A549 (cell line): ENCODE results near the gene CCDC85A. TPM values are rescaled to one million over a fixed set of nuclear protein-coding genes. Genes with fewer than 3 reads are reported as not detected.
A peak's percentile ranks its signal among the peaks of the same experiment; 100 is the strongest.

Experiments used
- ATAC-seq, 2 experiments: fragments of 200-7000 bp in 1 of 2; fragments of >200 bp in 1 of 2; cut with Nextera tagmentation in 1 of 2; cut with Tn5 transposase in 1 of 2; 3 replicates each; pipeline versions ENCODE4 v1.8.0 to v1.9.1; 2018 to 2020; ENCODE audit warnings: mild to moderate bottlenecking in 1 of 2, moderate library complexity in 1 of 2
- CTCF ChIA-PET: fragments of 300-600 bp; sonication (Branson Sonifier 250); formaldehyde crosslinking; extraction: SDS; loops from one replicate; lab custom pipeline; 2021; ENCODE audit warnings: antibody characterized with exemption, inconsistent platforms; lab: Yijun Ruan, JAX
- POLR2A ChIA-PET: fragments of 350-600 bp; formaldehyde crosslinking; extraction: SDS; loops from one replicate; lab custom pipeline; 2021; ENCODE audit warnings: antibody characterized with exemption, inconsistent platforms; lab: Yijun Ruan, JAX
- DNase-seq, 2 experiments: peaks; one replicate each; pipeline versions ENCODE4 v3.0.0 to v3.0.0-alpha.2; 2011 to 2016; ENCODE audit warnings: low read depth in 1 of 2, low spot score in 1 of 2
- FAIRE-seq: peaks from 2 replicates; lab custom pipeline; 2011; peaks lifted over from hg19 to GRCh38; lab: Jason Lieb, UNC
- H3K27ac ChIP-seq, 2 experiments: fragments of >200 bp; sonication (Bioruptor Twin); formaldehyde crosslinking; 3 replicates each; pipeline ENCODE4 v1.5.1; 2016 to 2017
- H3K4me1 ChIP-seq: fragments of >200 bp; sonication (Bioruptor Twin); formaldehyde crosslinking; 3 replicates; pipeline ENCODE4 v1.6.1; 2016
- H3K4me2 ChIP-seq: fragments of >200 bp; sonication (Bioruptor Twin); formaldehyde crosslinking; 3 replicates; pipeline ENCODE4 v1.6.1; 2016
- H3K4me3 ChIP-seq: fragments of >200 bp; sonication (Bioruptor Twin); formaldehyde crosslinking; 3 replicates; pipeline ENCODE4 v1.5.1; 2016
- H3K9me3 ChIP-seq: fragments of >200 bp; sonication (Bioruptor Twin); formaldehyde crosslinking; 3 replicates; pipeline ENCODE4 v1.6.1; 2016
- ATOH8 ChIP-seq: fragments of 250-450 bp; sonication (Bioruptor Pico); IDR thresholded peaks from 2 replicates; pipeline ENCODE4 v1.5.0; 2020; ENCODE audit warnings: low read depth, mild to moderate bottlenecking, moderate library complexity
- BHLHE40 ChIP-seq: IDR thresholded peaks from 2 replicates; pipeline ENCODE4 v1.6.1; 2012; ENCODE audit warnings: low read depth, low read length, inconsistent platforms
- CBX8 ChIP-seq: fragments of 200-600 bp; sonication (generic); IDR thresholded peaks from 2 replicates; pipeline ENCODE4 v1.6.1; 2016
- CTCF ChIP-seq: fragments of >200 bp; sonication (Bioruptor Twin); formaldehyde crosslinking; IDR thresholded peaks from 3 replicates; pipeline ENCODE4 v1.5.1; 2016
- ESRRA ChIP-seq: fragments of 150-350 bp; IDR thresholded peaks from 2 replicates; pipeline ENCODE4 v1.6.1; 2014; ENCODE audit warnings: mild to moderate bottlenecking, low read length, borderline replicate concordance
- FOSL2 ChIP-seq, 2 experiments: fragments of 450-650 bp in 1 of 2; fragments of >200 bp in 1 of 2; sonication (Bioruptor Twin) in 1 of 2; formaldehyde crosslinking; IDR thresholded peaks; 2 replicates each; pipeline versions ENCODE4 v1.5.0 to v1.6.1; 2016 to 2020; ENCODE audit warnings: mild to moderate bottlenecking in 1 of 2, moderate library complexity in 1 of 2
- HDAC2 ChIP-seq: fragments of 200-600 bp; sonication (generic); IDR thresholded peaks from 2 replicates; pipeline ENCODE4 v1.6.1; 2016
- HMGXB4 ChIP-seq: fragments of 250-450 bp; sonication (Bioruptor Pico); IDR thresholded peaks from 2 replicates; pipeline ENCODE4 v1.5.0; 2021; ENCODE audit warnings: mild to moderate bottlenecking, moderate library complexity, borderline replicate concordance
- HOXA7 ChIP-seq: fragments of 250-450 bp; sonication (Bioruptor Pico); IDR thresholded peaks from 2 replicates; pipeline ENCODE4 v1.5.0; 2020; ENCODE audit warnings: mild to moderate bottlenecking, moderate library complexity
- HOXB13 ChIP-seq: fragments of 250-450 bp; sonication (Bioruptor Pico); IDR thresholded peaks from 2 replicates; pipeline ENCODE4 v1.5.0; 2020; ENCODE audit warnings: low read depth, mild to moderate bottlenecking, moderate library complexity
- HOXB5 ChIP-seq: fragments of 250-450 bp; sonication (Bioruptor Pico); IDR thresholded peaks from 2 replicates; pipeline ENCODE4 v1.5.0; 2020; ENCODE audit warnings: mild to moderate bottlenecking, moderate library complexity
- MYC ChIP-seq: IDR thresholded peaks from 2 replicates; pipeline ENCODE4 v1.6.1; 2012; ENCODE audit warnings: mild to moderate bottlenecking, inconsistent platforms, low read length, improper control_type of control experiment, borderline replicate concordance
- POLR2A ChIP-seq: IDR thresholded peaks from 2 replicates; pipeline ENCODE4 v1.6.1; 2012; ENCODE audit warnings: mild to moderate bottlenecking, low read length
- RAD21 ChIP-seq, 2 experiments: fragments of >200 bp in 1 of 2; sonication (Bioruptor Twin) in 1 of 2; formaldehyde crosslinking in 1 of 2; IDR thresholded peaks in 1 of 2; conservative IDR thresholded peaks in 1 of 2; 2 replicates in 1 of 2; 3 replicates in 1 of 2; pipeline ENCODE4 v1.6.1; 2012 to 2018; ENCODE audit warnings: inconsistent platforms in 1 of 2
- RFX5 ChIP-seq: fragments of 450-650 bp; IDR thresholded peaks from 2 replicates; pipeline ENCODE4 v1.7.1; 2014; ENCODE audit warnings: antibody characterized with exemption, mild to moderate bottlenecking, moderate library complexity
- RNF2 ChIP-seq: fragments of 200-600 bp; sonication (generic); IDR thresholded peaks from 2 replicates; pipeline ENCODE4 v1.6.1; 2016; ENCODE audit warnings: low read depth, mild to moderate bottlenecking, antibody characterized with exemption, moderate library complexity, borderline replicate concordance
- SMC3 ChIP-seq: fragments of >200 bp; sonication (Bioruptor Twin); formaldehyde crosslinking; IDR thresholded peaks from 3 replicates; pipeline ENCODE4 v1.6.1; 2018; ENCODE audit warnings: inconsistent platforms
- SREBF2 ChIP-seq: fragments of 450-650 bp; IDR thresholded peaks from 2 replicates; pipeline ENCODE4 v1.6.1; 2014; ENCODE audit warnings: mild to moderate bottlenecking, moderate library complexity
- TP53 ChIP-seq: fragments of 250-450 bp; sonication (Bioruptor Pico); IDR thresholded peaks from 2 replicates; pipeline ENCODE4 v1.5.0; 2021; ENCODE audit warnings: mild to moderate bottlenecking, moderate library complexity
- WGBS: methylation state at CpG from one replicate; pipeline ENCODE4 v1.1.6; 2017; ENCODE audit errors: missing lambda C conversion rate; 5-methylcytosine and 5-hydroxymethylcytosine counted together
- polyA plus RNA-seq, 4 experiments: library from polyadenylated mRNA; depleted of rRNA in 3 of 4; stranded (reverse); fragments of >200 nt; fragmentation: RNase III in 1 of 4; extraction: RNeasy Plus Mini Kit Qiagen cat#74134 plus additional on column Dnase treatment in 1 of 4; gene quantifications; 2 replicates in 3 of 4; 3 replicates in 1 of 4; pipeline ENCODE4 v1.2.3, GENCODE V29; 2011 to 2017
- TF ChIP-seq, protein P1 (sequence below): fragments of 200-600 bp; sonication (generic); IDR thresholded peaks from 2 replicates; pipeline ENCODE4 v1.6.1; 2016; ENCODE audit warnings: antibody characterized with exemption, mild to moderate bottlenecking, moderate library complexity

The CCDC85A gene
- polyA plus RNA-seq, 2 of the 4 experiments (the other 2 are of a cell fraction): 0.05 to 0.30 TPM

- peak overlapping the region; percentile 93 for H3K4me2 ChIP-seq
- 2% methylated on average over 24 of the region's 24 CpGs for WGBS
- TF ChIP-seq CTCF (peak; percentile 30; the same call in 1 of the 3 replicates), HMGXB4 (CRISPR knock-in tag) (no peak)
- ChIA-PET POLR2A (interaction anchor here (0.6 kb wide), 1 partner anchor 486 kb away, joined by 5 read pairs; no protein-coding TSS in a partner anchor), CTCF (interaction anchor here (1.0 to 7.8 kb wide), 7 partner anchors 11 to 1331 kb away, joined by 3 to 88 read pairs (median 22); no protein-coding TSS in a partner anchor)
- DNase-seq (peak; percentile 31 to 33), FAIRE-seq (no peak), ATAC-seq (peak; percentile 58 to 72)
- peak overlapping the region; percentile 7 to 67; a peak in 3 of 6 replicates for H3K27ac ChIP-seq
- H3K4me1 ChIP-seq: no peaks in the 10 kb centered on the region
- H3K4me3 ChIP-seq: peak overlapping the region; percentile 58
- H3K9me3 ChIP-seq: no peaks in the 10 kb centered on the region
Observed at GRCh38 chr2:56185101-56185581, 1.4 kb downstream of the CCDC85A start.

GRCh38 chr2:56185582-56186046 is 1.8 kb downstream of the CCDC85A start:
- POLR2A ChIA-PET: interaction anchor here (0.6 kb wide), 1 partner anchor 485 kb away, joined by 5 read pairs; no protein-coding TSS in a partner anchor
- 13% methylated on average over 11 of the region's 11 CpGs for WGBS
- CTCF ChIA-PET: interaction anchor here (0.6 to 7.8 kb wide), 6 partner anchors 10 to 1330 kb away, joined by 3 to 88 read pairs (median 42); no protein-coding TSS in a partner anchor
- Histone ChIP-seq H3K27ac (peak overlapping the region; percentile 7 to 67; a peak in 3 of 6 replicates), H3K4me3 (peak overlapping the region; percentile 58), H3K9me3 (no peaks in the 10 kb centered on the region), H3K4me2 (peak overlapping the region; percentile 93), H3K4me1 (no peaks in the 10 kb centered on the region)
- TF ChIP-seq CBX8: peak; percentile 61; the same call in 1 of the 2 replicates
- TF ChIP-seq ESRRA: no peak
- TF ChIP-seq HOXA7 (CRISPR knock-in tag): no peak
- no peak for TF ChIP-seq HOXB5 (CRISPR knock-in tag)
- 0 out of 2 replicates have a peak, but pooled peaks have one; percentile 56 for TF ChIP-seq RNF2
- TF ChIP-seq, protein P1, sequence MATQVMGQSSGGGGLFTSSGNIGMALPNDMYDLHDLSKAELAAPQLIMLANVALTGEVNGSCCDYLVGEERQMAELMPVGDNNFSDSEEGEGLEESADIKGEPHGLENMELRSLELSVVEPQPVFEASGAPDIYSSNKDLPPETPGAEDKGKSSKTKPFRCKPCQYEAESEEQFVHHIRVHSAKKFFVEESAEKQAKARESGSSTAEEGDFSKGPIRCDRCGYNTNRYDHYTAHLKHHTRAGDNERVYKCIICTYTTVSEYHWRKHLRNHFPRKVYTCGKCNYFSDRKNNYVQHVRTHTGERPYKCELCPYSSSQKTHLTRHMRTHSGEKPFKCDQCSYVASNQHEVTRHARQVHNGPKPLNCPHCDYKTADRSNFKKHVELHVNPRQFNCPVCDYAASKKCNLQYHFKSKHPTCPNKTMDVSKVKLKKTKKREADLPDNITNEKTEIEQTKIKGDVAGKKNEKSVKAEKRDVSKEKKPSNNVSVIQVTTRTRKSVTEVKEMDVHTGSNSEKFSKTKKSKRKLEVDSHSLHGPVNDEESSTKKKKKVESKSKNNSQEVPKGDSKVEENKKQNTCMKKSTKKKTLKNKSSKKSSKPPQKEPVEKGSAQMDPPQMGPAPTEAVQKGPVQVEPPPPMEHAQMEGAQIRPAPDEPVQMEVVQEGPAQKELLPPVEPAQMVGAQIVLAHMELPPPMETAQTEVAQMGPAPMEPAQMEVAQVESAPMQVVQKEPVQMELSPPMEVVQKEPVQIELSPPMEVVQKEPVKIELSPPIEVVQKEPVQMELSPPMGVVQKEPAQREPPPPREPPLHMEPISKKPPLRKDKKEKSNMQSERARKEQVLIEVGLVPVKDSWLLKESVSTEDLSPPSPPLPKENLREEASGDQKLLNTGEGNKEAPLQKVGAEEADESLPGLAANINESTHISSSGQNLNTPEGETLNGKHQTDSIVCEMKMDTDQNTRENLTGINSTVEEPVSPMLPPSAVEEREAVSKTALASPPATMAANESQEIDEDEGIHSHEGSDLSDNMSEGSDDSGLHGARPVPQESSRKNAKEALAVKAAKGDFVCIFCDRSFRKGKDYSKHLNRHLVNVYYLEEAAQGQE: no peak
- DNase-seq (peak; percentile 49 to 56), ATAC-seq (peak; percentile 55 to 74), FAIRE-seq (no peak)

GRCh38 chr2:56191617-56192016 is 7.8 kb downstream of the CCDC85A start:
- ChIA-PET CTCF (interaction anchor here (0.6 to 9.8 kb wide), 15 partner anchors 7 to 1322 kb away, joined by 3 to 66 read pairs (median 3); partner anchors contain the start of gene CCDC85A), POLR2A (no interaction called here)
- FAIRE-seq (peak; percentile 76), ATAC-seq (peak; percentile 95 to 98), DNase-seq (peak; percentile 58 to 71)
- Histone ChIP-seq H3K4me3 (no peak overlapping the region), H3K4me1 (no peaks in the 10 kb centered on the region; the same call in 2 of the 3 replicates), H3K4me2 (peak overlapping the region; percentile 15; the same call in 1 of the 3 replicates), H3K27ac (no peak overlapping the region), H3K9me3 (no peaks in the 10 kb centered on the region)
- TF ChIP-seq BHLHE40 (no peak), CTCF (peak; percentile 82), TP53 (CRISPR knock-in tag) (no peak), POLR2A (no peak), SMC3 (peak; percentile 87), HDAC2 (no peak), ATOH8 (CRISPR knock-in tag) (no peak), RAD21 (conservative IDR thresholded peaks at IDR 0.05 in 1 of 2, IDR thresholded peaks at IDR 0.05 in 1 of 2) (peak; percentile 88 to 89), SREBF2 (no peak), RFX5 (no peak), FOSL2 (IDR thresholded peaks at IDR 0.05) (no peak), FOSL2 (CRISPR knock-in tag; IDR thresholded peaks at IDR 0.05) (no peak), MYC (no peak), HOXB13 (CRISPR knock-in tag) (no peak)
